ENCODE measurements around the gene ARHGAP10.
"Not testable (repeated sequence)": the region's sequence is repeated elsewhere in the genome, so short reads cannot be mapped to it uniquely, and the experiment has no call there.

The ARHGAP10 gene

DNA sequence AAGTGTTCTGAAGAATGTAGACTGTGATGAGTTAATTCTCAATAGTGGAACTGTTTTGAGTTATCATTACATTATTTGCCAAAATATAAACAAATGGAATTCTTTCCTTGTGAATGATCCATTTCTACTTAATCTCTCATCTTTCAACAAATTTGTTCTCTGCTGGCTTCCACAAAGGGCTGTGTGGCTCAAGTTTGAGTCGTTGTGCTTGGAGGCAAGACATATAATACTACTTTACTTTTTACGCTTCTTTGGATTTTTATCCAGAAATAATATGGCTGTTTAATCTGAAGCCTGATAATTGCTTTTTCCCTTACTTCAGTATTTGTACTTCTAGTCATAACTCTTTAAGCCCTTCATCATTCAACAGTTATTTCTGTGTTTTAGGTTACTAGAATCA, 169.5 kb downstream of the ARHGAP10 start:
- DNase-seq (ENCODE audit: low read depth), result no peak

DNA sequence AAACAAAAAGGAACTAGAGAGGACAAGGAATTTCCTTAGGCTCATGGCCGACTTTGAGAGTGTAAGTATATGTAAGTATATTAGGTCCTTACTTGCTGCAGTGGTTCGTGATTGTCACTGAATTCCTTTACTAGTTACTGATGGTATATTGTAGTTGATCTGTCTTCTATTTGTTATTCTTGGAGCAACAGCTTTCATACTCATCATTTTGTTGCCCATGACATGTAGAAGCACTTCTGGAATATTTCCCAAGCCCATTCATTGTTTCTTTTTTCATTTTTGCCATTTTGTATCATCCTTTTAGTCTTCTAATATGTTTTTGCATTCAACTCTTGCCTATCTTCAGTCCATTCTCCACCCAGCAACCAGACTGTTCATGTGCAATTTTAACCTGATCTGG, 170.0 kb downstream of the ARHGAP10 start:
- DNase-seq (ENCODE audit: low read depth), result no peak

DNA sequence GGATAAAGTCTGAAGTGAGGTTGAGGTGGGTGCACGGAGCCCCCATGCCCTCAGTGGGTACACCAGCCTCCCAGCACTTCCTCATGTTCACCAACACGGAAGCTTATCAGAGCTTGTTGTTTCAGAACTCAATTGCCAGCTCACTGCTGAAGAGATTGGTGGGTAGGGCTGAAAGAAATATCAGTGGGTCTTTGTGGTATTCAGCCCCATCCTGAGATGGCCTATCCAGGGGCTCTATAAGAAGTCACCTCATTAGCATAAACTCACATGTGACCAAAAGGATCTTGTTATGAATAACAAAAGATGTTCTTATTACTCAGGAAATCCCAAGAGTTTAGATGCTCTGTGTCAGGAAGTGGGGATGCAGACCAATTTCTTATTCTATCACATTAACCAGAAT, 177.3 kb downstream of the ARHGAP10 start:
- no peak for DNase-seq (ENCODE audit: low read depth)

DNA sequence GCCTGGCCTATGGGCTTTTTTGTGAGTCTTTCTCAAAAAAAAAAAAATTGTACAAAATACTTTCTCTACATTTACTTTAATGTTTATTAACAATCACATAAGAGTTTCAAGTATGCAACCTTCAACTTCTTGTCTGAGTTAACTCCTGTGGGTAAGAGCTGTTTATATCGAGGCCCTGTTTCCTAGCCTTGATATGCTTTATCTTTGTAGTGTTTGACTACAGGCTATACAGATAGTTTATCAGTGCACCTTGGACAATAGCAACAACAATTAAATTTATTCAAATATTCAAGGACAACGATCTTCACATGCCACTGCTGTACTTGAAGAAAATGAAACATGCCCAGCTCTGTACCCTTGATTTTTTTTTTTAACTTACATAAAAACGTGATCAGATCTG, 178.4 kb downstream of the ARHGAP10 start:
- no peak for DNase-seq (ENCODE audit: low read depth)

DNA sequence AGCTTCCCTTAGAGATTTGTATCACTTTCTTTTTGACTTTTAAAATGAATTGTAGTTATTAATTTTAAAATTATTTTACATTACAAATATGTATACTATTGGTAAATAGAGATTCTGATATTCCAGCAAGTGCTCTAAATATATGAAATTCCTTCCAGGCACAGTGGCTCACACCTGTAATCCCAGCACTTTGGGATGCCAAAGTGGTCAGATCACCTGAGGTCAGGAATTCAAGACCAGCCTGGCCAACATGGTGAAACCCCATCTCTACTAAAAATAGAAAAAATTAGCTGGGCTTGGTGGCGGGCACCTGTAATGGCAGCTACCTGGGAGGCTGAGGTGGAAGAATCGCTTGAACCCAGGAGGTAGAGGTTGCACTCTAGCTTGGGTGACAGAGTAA, 180.2 kb downstream of the ARHGAP10 start:
- not testable (repeated sequence) for DNase-seq (ENCODE audit: low read depth)

DNA sequence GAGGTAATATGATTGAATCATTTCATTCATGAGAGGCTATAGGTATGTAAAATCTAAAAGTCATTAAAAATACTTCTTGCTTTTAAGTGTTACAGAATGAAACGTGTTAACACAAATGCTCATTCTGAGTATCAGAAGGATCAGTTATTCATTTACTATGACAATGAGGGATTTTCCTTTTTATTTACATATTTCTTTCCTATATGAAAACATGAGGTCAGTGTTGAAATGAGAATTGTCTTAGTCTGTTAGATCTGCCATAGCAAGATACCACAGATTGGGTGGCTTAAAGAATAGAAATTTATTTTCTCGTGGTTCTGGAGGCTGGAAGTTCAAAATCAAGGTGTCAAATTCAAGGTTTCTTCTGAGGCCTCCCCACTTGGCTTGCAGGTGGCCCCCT, 181.2 kb downstream of the ARHGAP10 start:
- no peak for DNase-seq (ENCODE audit: low read depth)

DNA sequence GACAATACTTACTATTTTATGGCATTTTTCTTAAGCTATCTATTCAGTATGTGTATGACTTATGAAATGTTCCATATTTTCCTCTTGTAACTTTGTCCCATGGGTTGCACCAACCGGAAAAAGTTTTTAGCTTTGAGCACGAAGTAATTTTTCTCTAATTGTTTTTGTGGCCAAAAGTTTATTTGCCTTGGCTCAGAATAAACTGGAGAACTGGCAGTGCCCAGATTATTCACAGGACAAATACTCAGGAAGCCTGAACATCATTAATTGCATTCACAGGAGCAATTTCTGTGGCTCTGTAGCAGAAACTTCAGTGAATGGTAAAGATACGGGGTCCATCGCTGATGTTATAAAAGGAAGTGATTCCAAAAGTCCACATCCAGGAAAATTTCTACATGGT, 184.5 kb downstream of the ARHGAP10 start:
- no peak for DNase-seq (ENCODE audit: low read depth)

DNA sequence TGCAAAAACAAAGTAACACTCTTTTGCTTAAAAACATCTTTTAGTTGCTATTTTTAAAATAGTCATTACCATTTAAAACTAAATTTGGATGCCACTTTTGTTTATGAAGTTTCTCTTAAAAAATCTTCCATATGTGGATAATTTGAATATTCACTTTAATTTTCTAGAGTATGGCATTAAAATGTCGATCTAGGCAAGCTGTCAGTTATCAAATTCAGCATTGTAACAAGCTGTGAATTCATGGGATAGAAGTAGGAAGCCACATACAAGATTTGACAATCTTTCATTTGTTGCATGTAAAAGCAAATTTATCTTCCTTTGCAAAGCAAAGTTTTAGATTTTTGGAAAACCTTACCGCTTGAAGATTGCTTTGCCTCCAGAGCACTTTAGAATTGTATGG, 191.5 kb downstream of the ARHGAP10 start:
- no peak for DNase-seq (ENCODE audit: low read depth)

DNA sequence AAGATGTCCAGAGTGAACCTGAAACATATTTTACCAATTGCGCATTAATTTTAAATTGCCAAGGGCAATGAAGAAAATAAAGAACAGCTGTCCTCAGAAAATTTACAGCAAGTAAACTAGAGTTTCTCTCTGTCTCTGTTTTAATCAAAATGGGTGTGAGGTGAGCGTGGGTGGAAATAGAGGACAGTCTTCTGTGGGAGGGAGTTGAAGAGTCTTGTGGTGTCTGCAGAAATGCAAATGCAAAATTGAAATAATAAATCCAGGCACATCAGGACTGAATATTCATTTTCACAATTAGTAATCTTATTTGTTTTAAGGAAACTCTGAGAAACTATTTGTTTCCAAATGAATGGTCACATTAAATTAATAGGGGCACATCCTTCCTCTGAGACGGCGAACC, 192.0 kb downstream of the ARHGAP10 start:
- DNase-seq (ENCODE audit: low read depth), result no peak

DNA sequence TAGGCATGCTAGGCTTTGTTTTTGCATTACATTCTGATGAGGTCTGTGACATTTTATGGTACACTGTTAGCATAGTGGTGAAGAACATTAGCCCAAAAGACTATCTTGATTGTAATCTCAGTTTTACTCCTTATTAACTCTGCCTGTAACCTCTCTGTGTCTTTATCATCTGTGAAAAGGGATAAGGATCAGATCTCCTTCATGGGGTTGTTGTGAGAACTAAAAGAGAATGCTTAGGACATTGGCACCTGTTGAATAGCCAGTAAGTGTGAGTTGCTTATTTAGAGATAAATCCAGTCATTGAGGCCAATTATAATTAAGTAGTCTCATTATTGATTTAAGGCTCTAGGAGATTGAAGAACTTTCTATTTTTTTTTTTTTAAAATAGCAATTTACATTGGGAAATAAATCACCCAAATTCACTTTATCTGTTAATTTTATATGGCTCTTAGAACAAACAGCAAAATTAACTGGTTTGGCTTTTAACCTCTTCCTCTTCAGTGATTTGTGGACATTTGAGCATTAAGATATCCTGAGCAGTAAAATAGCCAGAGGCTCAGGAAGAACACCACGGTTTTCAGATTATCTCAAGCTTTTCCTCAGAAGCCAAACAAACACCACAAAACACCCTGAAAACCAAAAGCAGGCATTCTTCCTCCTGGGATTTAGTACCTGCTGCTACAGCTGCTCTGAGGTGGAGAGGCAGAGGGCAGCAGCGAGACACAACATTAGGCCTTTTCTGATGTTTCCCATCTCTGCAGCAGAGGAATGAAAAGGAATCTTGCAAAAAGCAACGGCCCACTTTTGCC, 192.9 kb downstream of the ARHGAP10 start:
- DNase-seq (ENCODE audit: low read depth), result no peak

DNA sequence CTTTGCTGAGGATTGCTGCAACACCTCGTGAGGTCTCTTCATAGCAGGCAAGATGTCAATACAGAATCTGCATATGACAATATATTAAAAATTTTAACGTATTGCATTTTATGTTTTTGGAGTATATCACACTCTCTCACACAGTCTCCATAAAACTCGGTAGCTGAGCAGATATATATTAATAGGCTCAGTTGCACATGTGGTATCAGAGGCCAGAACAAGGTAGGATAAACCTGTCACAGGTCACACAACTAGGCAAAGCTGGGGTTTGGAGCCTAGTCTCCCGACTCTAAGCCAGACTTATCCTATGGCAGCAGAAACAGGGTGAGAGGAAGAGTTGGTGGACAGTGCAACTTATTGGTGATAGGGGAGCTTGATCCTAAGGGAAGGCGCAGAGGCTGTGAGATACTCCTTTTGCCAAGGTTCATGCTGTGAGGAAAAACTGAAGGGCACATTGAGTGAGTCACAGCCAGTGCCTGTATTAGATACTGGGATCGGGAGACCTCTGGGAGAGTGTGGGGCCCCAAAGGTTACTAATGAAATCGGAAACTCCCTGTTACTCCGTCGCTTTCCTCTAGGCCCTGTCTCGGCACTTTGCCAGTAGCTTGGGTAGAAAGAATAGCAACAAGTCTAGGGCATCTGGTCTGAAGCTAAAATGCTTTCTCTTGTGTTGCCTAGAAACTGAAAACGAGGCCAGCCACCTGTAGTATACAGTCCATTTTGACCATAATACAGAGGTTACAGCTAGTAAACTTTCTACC, 195.7 kb downstream of the ARHGAP10 start:
- no peak for DNase-seq (ENCODE audit: low read depth)

DNA sequence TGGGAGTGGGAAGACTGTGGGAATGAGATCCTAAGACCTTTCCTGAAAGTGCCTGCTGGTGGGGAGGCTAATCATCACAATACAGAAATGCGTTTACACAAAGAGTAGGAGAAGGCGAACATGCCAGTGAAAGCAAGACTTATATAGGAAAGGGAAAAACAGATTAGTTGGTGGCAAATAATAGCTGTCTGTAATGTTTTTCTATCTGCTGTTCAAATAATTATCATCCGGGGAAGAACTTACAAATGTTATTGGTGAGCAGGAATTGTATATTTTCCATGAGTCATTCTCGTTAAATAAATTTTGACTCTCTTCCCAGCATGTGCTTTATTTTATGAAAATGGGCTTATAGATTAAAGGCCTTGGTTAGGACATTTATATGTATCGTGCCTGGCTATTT, 196.5 kb downstream of the ARHGAP10 start:
- no peak for DNase-seq (ENCODE audit: low read depth)

DNA sequence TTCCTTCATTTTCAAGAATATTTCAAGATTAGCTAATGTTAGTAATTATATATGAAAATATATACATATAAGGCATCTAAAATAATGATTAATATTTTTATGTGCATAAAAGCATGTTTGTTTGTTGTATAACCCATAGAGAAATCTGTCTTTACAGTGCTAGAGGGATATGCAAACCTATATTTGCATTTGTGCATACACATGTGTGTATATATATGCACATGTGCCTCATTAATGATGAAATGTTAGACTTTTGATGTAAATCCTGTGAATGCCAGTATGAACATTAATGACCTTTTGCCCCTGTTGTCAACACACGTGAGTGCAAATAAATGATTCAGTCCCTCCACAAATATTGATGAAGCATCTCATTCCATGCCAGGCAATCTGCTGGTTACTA, 197.9 kb downstream of the ARHGAP10 start:
- no peak for DNase-seq (ENCODE audit: low read depth)

DNA sequence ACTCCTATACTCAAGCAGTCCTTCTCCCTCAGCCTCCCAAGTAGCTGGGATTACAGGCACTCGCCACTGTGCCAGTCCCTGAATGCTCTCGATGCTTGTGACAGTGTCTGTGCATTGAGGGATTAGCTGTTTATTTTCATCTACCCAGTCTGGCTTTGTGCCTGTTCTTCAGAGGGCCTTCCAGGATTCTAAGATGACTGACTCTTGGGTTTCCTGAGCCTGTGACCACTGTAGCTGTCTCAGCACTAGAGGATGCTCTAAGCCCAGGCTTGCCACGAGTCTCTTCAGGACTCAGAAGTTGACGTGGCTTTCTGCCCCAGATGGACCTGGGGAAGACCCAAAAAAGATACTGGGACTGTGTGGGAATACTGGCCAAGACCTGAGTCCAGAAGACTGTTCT, 201.4 kb downstream of the ARHGAP10 start:
- no peak for DNase-seq (ENCODE audit: low read depth)

DNA sequence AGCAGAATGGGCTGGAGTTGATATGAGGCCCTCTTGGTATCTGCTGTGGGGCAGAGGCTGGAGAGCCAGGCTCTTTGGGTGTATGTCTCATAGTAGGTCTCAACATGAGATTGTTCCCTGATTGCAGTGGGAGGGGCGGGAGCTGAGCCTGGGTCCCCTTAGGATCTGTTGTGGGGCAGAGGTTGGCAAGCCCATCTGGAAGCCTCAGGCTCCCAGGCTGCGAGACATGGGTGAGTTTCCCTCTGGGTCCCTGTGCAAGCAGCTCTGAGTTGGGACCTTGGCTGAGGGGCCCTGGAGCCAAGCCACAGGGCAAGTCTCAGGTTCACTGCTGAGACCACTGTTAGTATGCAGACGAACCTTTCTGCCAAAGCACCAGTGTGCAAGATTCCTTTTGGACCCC, 201.9 kb downstream of the ARHGAP10 start:
- no peak for DNase-seq (ENCODE audit: low read depth)

DNA sequence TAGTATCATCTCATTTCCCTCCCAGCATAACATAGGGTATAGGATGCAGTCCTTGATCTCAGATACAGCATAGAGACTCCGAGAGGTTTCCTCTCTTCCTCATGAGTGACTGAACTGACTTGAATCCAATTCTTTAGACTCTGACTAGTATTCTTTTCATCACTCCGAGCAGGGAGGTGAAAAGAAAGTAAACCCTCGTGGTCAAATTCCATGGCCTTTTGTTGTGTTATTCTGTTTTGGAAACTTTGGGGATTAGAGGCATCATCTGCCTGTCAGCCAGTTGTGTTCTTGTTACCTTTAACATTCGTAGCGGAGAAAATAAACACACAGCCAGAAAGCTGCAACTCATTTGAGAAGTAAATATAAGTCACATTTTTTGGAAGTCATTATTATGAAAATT, 206.6 kb downstream of the ARHGAP10 start:
- no peak for DNase-seq (ENCODE audit: low read depth)

DNA sequence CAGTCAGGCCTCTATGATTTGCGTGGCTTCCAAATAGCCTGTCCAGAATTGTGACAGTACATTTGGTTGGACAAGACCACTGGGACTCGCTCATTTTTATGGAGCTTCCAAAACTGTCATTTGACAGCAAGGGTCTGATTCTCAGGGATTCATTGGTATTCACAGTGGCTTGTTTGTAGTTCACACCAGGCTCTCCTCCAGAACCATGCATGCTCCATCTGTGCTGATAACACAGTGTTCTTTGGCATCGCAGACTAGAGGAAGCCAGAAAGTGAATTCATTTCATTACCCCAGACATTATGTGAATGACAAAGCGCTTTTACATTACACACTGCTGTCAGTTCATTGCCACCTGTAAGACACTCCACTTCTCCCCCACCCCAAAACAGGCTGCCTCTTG, 208.3 kb downstream of the ARHGAP10 start:
- DNase-seq (ENCODE audit: low read depth), result no peak

DNA sequence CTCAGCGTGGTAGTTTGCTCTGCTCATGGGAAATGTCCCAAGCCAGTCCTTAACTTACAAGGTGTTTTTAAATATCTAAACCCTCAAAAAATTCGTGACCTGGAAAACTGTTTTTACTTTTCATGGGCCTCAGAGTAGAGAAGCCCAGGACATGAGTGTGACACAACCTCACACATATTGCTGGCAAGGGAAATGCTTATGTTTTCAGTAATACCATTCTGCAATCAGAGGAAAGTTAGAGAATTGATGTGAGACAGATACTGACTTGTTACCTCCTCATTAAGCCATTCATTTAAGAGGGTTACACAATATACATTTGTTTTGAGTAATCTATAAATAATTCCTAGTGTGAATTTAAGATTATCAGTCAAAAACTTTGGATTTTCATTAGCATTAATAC, 209.5 kb downstream of the ARHGAP10 start:
- DNase-seq (ENCODE audit: low read depth), result no peak

DNA sequence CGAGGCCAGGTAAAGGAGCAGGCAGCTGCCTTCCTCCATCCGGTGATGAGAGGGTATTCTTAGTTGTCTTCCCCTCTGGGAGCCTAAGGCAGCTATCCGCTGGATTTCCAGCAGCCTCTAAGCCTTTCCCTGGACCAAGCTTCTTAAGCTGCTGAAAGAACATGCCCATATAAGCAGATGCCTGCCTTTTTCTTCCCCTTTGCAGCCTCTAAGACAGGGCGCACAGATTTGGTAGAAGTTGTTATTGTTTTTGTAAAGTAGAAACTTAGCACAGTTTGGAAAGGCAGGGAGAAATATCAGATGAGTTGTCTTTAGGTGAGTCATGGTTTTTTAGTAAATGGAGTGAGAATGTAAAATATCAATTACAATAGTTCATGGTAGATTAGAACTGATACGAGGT, 210.8 kb downstream of the ARHGAP10 start:
- no peak for DNase-seq (ENCODE audit: low read depth)

DNA sequence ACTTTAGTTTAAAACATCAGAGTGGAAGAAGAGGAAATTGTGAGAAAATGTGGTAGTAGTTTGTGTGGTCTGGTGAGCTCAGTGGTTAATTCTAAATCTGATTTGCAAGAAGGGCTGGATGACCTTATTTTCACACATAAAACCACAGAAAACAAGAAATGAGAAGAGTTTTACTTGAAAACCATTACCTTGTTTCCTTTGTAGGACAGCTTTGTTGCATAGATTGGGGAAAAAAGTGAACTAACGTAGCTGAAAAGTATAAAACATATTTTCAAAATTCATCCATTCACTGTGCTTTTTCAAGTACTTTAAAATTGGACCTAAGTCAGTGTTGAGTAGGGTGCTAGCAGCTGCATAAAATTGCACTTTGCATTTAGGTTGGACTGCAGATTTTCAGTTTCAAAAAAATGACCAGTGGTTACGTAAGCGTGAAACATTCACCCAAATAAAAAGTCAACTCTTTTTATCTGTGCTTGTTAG, 211.3 kb downstream of the ARHGAP10 start:
- DNase-seq (ENCODE audit: low read depth), result no peak

DNA sequence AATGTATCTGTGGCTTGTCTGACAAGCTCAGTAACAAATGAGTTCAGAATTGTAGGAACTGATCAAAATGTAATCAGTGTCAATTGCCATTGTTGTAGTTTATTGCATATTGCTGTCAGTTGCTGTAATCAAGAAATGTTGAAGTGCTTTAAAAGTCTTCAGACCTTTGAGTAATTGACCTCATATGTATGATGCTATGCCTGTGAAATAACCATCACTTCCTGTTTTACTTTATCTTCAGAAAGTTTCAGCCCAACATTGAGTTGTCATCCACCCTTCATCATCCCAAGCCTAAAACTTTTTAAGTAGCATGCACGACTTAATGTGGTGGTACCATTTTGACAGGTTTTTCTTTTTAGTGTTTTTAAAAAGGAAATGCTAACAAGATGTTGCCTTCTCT, 212.4 kb downstream of the ARHGAP10 start:
- DNase-seq (ENCODE audit: low read depth), result no peak

DNA sequence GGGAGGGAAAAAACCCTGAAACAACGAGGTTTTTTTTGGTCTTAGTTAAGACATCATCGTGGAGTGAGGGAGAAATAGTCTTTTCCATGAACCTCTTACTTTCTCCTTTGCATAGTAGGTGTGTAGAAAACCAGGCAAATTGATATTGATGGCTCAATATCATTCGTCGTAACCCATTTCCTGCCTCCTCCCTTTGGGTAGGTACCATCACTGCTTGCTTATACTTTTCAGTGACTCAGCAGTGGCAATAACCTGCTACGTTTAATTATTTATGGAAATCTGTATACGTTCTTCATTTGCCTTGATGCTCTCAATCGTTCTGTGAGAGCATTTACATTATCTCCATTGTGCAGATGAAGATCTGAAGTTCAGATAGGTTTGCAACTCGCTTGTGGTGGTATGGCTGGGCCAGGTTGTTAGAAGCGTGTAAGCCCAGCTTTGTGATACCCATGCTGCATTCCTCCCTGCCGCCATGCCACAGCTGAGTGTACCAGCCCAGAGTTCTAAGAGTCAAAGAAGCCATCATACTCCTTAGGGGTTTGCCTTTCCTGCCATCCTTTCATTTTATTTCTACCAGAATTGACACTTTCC, 212.9 kb downstream of the ARHGAP10 start:
- no peak for DNase-seq (ENCODE audit: low read depth)

DNA sequence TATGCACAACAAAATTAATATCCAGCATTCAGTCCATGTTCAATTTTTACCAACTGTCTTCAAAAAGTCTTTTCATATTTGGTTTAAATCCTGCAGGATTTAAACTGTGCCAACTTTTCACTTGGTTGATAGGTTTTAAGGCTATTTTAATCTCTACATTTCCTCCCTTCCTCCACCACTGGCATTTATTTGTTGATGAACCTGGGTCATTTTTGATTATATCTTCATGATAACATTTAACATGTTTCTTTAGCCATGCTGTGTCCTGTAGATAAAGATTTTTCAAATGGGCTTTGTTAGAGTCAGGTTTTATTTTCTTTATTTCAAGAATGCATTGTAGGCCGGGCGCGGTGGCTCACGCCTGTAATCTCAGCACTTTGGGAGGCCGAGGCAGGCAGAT, 216.4 kb downstream of the ARHGAP10 start:
- no peak for DNase-seq (ENCODE audit: low read depth)

Data from T-helper 22 cell (primary cell).